Fibroblast of lung (primary cell): ENCODE measurements around the gene PHTF2. TPM values are rescaled to one million over a fixed set of nuclear protein-coding genes. Genes with fewer than 3 reads are reported as not detected.

Experiments used
- DNase-seq, 2 donors: peaks; one replicate each; pipeline versions ENCODE4 v3.0.0 to v3.0.0-alpha.2; 2010; ENCODE audit warnings: low read depth in 2 of 2
- H2AFZ ChIP-seq: 2 replicates; pipeline ENCODE4 v1.5.1; 2012; ENCODE audit warnings: low read length, control low read depth, inconsistent platforms
- H3K27ac ChIP-seq: 2 replicates; pipeline ENCODE4 v1.5.1; 2011; ENCODE audit warnings: low read length, control low read depth; ENCODE audit not compliant: insufficient read depth
- H3K27me3 ChIP-seq: 2 replicates; pipeline ENCODE4 v1.5.1; 2011; ENCODE audit warnings: mild to moderate bottlenecking, low read length; ENCODE audit not compliant: control insufficient read depth, insufficient read depth
- H3K36me3 ChIP-seq: 2 replicates; pipeline ENCODE4 v1.5.1; 2011; ENCODE audit warnings: low read length; ENCODE audit not compliant: control insufficient read depth, insufficient read depth
- H3K4me1 ChIP-seq: 2 replicates; pipeline ENCODE4 v1.5.1; 2011; ENCODE audit warnings: low read length; ENCODE audit not compliant: control insufficient read depth, insufficient read depth; ENCODE audit errors: extremely low read depth
- H3K4me2 ChIP-seq: 2 replicates; pipeline ENCODE4 v1.5.1; 2011; ENCODE audit warnings: low read length, control low read depth; ENCODE audit not compliant: insufficient read depth; ENCODE audit errors: extremely low read depth
- H3K4me3 ChIP-seq, 4 experiments: fragments of 200-600 bp in 1 of 4; sonication (generic) in 1 of 4; replicated peaks in 1 of 4; 2 replicates each; pipeline ENCODE4 v1.5.1; 2011 to 2016; ENCODE audit warnings: low read length in 4 of 4, low read depth in 3 of 4, mild to moderate bottlenecking in 3 of 4, control low read depth in 2 of 4, inconsistent platforms in 1 of 4, mixed read lengths in 1 of 4; ENCODE audit not compliant: insufficient read depth in 1 of 4; ENCODE audit errors: control extremely low read depth in 1 of 4
- H3K79me2 ChIP-seq: 2 replicates; pipeline ENCODE4 v1.5.1; 2012; ENCODE audit warnings: mild to moderate bottlenecking, low read length, inconsistent platforms; ENCODE audit not compliant: control insufficient read depth, insufficient read depth
- H3K9ac ChIP-seq: 2 replicates; pipeline ENCODE4 v1.5.1; 2011; ENCODE audit warnings: mild to moderate bottlenecking, low read length, control low read depth; ENCODE audit not compliant: insufficient read depth
- H3K9me3 ChIP-seq: 2 replicates; pipeline ENCODE4 v1.5.1; 2012; ENCODE audit warnings: low read depth, low read length; ENCODE audit not compliant: control insufficient read depth, insufficient read depth
- H4K20me1 ChIP-seq: 2 replicates; pipeline ENCODE4 v1.5.1; 2011; ENCODE audit warnings: low read length; ENCODE audit not compliant: control insufficient read depth, insufficient read depth; ENCODE audit errors: extremely low read depth
- CTCF ChIP-seq, 2 donors: IDR thresholded peaks in 1 of 2; conservative IDR thresholded peaks in 1 of 2; 1 replicate in 1 of 2; 2 replicates in 1 of 2; pipeline ENCODE4 v1.5.1; 2011 to 2012; ENCODE audit warnings: low read length in 2 of 2, control low read depth in 1 of 2, inconsistent platforms in 1 of 2, low read depth in 1 of 2, mild to moderate bottlenecking in 1 of 2
- EZH2 ChIP-seq: IDR thresholded peaks from 2 replicates; pipeline ENCODE4 v1.5.1; 2012; ENCODE audit warnings: low read length, control low read depth, mild to moderate bottlenecking; ENCODE audit errors: missing control alignments
- polyA plus RNA-seq, 2 donors: library from polyadenylated mRNA; depleted of rRNA in 1 of 2; stranded (reverse) in 1 of 2; unstranded in 1 of 2; fragments of >200 nt; gene quantifications; 2 replicates each; pipeline ENCODE4 v1.2.1, GENCODE V29; 2011 to 2012; ENCODE audit warnings: missing spikeins in 1 of 2
- total RNA-seq: library from RNA; depleted of rRNA; stranded (reverse); fragments of >200 nt; gene quantifications from 2 replicates; pipeline ENCODE4 v1.2.1, GENCODE V29; 2014

Gene PHTF2
- total and polyA plus RNA-seq, 2 donors (not counting 1 experiment from before 2014, with no cell fraction given) = 25.9 to 64.4 TPM

DNA sequence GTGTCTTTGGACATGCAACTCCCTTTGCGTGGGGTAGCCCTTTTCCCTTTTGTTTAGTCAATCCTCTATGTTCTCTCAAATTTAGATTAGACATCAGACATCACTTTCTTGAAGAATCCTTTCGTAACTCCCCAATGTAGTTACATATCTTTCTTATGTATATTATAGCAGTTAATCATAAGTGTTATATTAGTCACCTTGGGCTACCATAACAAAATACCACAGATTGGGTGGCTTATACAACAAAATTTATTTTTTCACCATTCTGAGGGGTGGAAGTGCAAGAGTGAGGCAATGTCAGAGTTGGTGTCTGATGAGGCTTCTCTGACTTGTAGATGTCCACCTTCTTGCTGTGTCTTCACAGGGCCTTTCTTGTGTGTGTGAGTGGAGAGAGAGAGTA, 105.7 kb downstream of the PHTF2 start:
- no peak overlapping the region for H3K9ac ChIP-seq
- H3K27ac ChIP-seq = no peak overlapping the region
- no peak overlapping the region for H2AFZ ChIP-seq
- peaks cover 2% of the 10 kb centered on the region for H3K36me3 ChIP-seq
- no peak for TF ChIP-seq CTCF (conservative IDR thresholded peaks at IDR 0.05 in 1 of 2, IDR thresholded peaks at IDR 0.05 in 1 of 2; ENCODE audit: low read depth in 1 of 2, low read length in 2 of 2)
- TF ChIP-seq EZH2 = no peak
- H3K79me2 ChIP-seq = no peaks in the 10 kb centered on the region
- no peaks in the 10 kb centered on the region for H3K27me3 ChIP-seq
- no peak for DNase-seq
- H3K4me3 ChIP-seq = no peak overlapping the region
- H3K9me3 ChIP-seq = no peaks in the 10 kb centered on the region
- no peaks in the 10 kb centered on the region for H3K4me1 ChIP-seq
- no peaks in the 10 kb centered on the region for H4K20me1 ChIP-seq
- no peak overlapping the region for H3K4me2 ChIP-seq

DNA sequence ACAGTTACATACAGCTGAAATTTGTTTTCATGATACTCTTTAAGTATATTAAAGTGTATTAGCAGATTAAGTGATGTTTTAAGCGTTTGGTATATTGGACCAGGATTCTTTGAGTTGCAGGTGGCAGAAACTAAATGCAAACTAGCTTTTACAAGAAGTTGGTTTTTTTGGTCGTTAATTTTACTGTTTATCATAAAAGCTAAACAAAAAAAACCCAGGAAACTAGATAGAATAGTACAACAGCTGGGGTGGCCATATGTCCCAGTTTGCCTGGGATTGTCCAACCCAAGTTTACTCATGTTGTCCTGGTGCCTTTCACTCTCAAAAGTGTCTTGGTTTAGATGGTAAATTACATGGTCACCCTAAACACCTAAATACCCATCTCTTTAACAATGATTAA, 108.7 kb downstream of the PHTF2 start:
- Histone ChIP-seq H3K9ac (no peak overlapping the region), H3K9me3 (no peaks in the 10 kb centered on the region), H2AFZ (no peak overlapping the region), H3K27me3 (no peaks in the 10 kb centered on the region), H3K79me2 (no peaks in the 10 kb centered on the region), H3K4me3 (no peak overlapping the region), H3K4me2 (no peak overlapping the region), H4K20me1 (no peaks in the 10 kb centered on the region), H3K36me3 (peaks cover 2% of the 10 kb centered on the region), H3K4me1 (no peaks in the 10 kb centered on the region), H3K27ac (no peak overlapping the region)
- TF ChIP-seq EZH2 = no peak
- TF ChIP-seq CTCF (conservative IDR thresholded peaks at IDR 0.05 in 1 of 2, IDR thresholded peaks at IDR 0.05 in 1 of 2; ENCODE audit: low read depth in 1 of 2, low read length in 2 of 2) = no peak
- DNase-seq = no peak

DNA sequence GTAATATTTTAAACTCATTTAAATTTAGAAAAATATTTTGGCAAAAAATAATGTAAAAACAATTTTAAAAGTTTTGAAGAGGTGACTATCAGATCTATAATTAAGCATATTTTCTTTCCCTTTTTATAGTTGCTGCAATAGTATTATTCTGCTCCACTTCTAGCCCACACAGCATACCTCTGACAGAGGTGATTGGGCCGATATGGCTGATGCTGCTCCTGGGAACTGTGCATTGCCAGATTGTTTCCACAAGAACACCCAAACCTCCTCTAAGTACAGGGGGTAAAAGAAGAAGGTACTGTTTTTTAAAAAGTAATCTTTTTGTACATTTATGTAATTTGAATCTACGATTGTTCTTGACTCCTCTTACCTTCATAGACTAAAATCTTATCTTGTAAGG, 110.1 kb downstream of the PHTF2 start:
- H3K9ac ChIP-seq = no peak overlapping the region
- no peaks in the 10 kb centered on the region for H3K27me3 ChIP-seq
- H3K4me3 ChIP-seq = no peak overlapping the region
- H3K4me1 ChIP-seq = no peaks in the 10 kb centered on the region
- no peaks in the 10 kb centered on the region for H3K9me3 ChIP-seq
- no peak overlapping the region for H3K4me2 ChIP-seq
- H3K79me2 ChIP-seq = no peaks in the 10 kb centered on the region
- DNase-seq = no peak
- TF ChIP-seq CTCF (conservative IDR thresholded peaks at IDR 0.05 in 1 of 2, IDR thresholded peaks at IDR 0.05 in 1 of 2; ENCODE audit: low read depth in 1 of 2, low read length in 2 of 2) (no peak), EZH2 (no peak)
- no peak overlapping the region for H2AFZ ChIP-seq
- H3K27ac ChIP-seq = no peak overlapping the region
- no peaks in the 10 kb centered on the region for H4K20me1 ChIP-seq
- H3K36me3 ChIP-seq = no peaks in the 10 kb centered on the region
